Measurements from ENCODE around the gene GNA15.

Gene GNA15

DNA sequence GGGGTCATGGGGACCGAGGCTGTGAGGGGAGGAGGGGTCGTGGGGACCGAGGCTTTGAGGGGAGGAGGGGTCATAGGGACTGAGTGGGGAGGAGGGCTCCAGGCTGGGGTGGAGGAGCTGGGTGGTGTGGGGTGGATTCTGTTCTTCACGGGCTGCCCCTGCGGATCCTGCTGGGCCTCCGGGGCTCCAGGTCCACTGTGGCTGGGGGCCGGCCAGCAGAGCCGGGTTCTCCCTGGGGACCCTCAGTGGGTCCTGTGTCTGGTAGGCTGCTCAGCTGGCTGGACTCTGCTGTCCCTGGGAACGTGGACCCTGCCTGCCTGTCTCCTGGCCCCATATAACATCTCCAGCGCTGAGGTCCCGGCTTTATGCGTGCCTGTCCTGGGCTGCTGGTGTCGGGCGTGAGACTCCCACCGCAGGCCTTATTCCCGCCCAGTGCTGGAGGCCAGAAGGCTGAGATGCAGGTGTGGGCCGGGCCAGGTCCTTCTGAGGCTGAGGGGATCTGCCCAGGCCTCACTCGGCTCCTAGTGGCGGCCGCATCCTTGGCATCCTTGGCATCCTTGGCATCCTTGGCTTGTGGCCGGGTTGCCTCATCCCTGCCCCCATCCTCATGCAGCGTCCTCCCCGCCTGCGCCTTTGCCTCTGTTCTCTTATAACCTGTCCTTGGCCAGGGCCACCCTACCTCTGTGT lies 19.8 kb upstream of the GNA15 start:
- no peak overlapping the region for H3K9ac ChIP-seq (ENCODE audit: low read length)
- H3K36me3 ChIP-seq (ENCODE audit: low read length): no peaks in the 10 kb centered on the region
- no peak overlapping the region for H3K4me3 ChIP-seq (ENCODE audit: insufficient read depth, low read length, poor library complexity, severe bottlenecking)
- H3F3A ChIP-seq (ENCODE audit: insufficient read depth): no peaks in the 10 kb centered on the region
- no peaks in the 10 kb centered on the region for H3K9me3 ChIP-seq (ENCODE audit: insufficient read depth, low read length)
- H3K9me2 ChIP-seq (replicated peaks; ENCODE audit: insufficient read depth, low read length): no peaks in the 10 kb centered on the region
- no peak overlapping the region for H3K4me2 ChIP-seq (ENCODE audit: low read depth, low read length, poor library complexity, severe bottlenecking)
- no peak overlapping the region for H3K27ac ChIP-seq (ENCODE audit: low read depth, low read length)
- H2AFZ ChIP-seq (ENCODE audit: low read depth, low read length, severe bottlenecking): no peak overlapping the region
- no peaks in the 10 kb centered on the region for H3K79me2 ChIP-seq (ENCODE audit: insufficient read depth, low read length)
- H3K27me3 ChIP-seq (ENCODE audit: low read length): no peaks in the 10 kb centered on the region
- H4K20me1 ChIP-seq (ENCODE audit: low read depth, low read length): no peaks in the 10 kb centered on the region
- TF ChIP-seq EZH2phosphoT487 (conservative IDR thresholded peaks at IDR 0.05; ENCODE audit: low read length) (no peak), CTCF (IDR thresholded peaks at IDR 0.05; ENCODE audit: insufficient read depth, low read length, poor library complexity, severe bottlenecking) (no peak)

DNA sequence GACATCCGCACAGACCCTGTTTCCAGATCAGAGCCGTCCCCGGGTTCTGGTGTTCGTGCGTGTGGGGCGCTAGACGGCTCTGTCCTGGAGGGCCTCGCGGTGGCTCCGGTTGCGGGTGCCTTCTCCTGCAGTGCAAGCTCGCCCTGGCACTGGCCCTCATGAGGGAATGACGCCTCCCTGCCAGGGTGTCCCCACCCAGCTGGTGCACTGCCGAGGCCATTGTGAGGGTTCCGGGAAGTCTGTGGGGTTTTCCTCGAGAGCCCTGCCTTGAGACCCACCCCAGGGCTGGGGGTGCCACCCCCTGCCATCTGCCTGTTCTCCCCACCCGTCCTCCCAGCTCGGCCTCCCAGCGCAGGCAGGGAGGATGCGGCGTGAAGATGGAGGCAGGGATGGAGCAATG lies 19.2 kb upstream of the GNA15 start:
- H3K9me3 ChIP-seq (ENCODE audit: insufficient read depth, low read length): no peaks in the 10 kb centered on the region
- no peaks in the 10 kb centered on the region for H3F3A ChIP-seq (ENCODE audit: insufficient read depth)
- H3K9me2 ChIP-seq (replicated peaks; ENCODE audit: insufficient read depth, low read length): no peaks in the 10 kb centered on the region
- no peak overlapping the region for H3K9ac ChIP-seq (ENCODE audit: low read length)
- H3K79me2 ChIP-seq (ENCODE audit: insufficient read depth, low read length): no peaks in the 10 kb centered on the region
- no peak overlapping the region for H3K4me3 ChIP-seq (ENCODE audit: insufficient read depth, low read length, poor library complexity, severe bottlenecking)
- H3K27me3 ChIP-seq (ENCODE audit: low read length): no peaks in the 10 kb centered on the region
- H2AFZ ChIP-seq (ENCODE audit: low read depth, low read length, severe bottlenecking): no peak overlapping the region
- H4K20me1 ChIP-seq (ENCODE audit: low read depth, low read length): no peaks in the 10 kb centered on the region
- H3K27ac ChIP-seq (ENCODE audit: low read depth, low read length): no peak overlapping the region
- TF ChIP-seq CTCF (IDR thresholded peaks at IDR 0.05; ENCODE audit: insufficient read depth, low read length, poor library complexity, severe bottlenecking) (no peak), EZH2phosphoT487 (conservative IDR thresholded peaks at IDR 0.05; ENCODE audit: low read length) (no peak)
- no peak overlapping the region for H3K4me2 ChIP-seq (ENCODE audit: low read depth, low read length, poor library complexity, severe bottlenecking)
- no peaks in the 10 kb centered on the region for H3K36me3 ChIP-seq (ENCODE audit: low read length)

DNA sequence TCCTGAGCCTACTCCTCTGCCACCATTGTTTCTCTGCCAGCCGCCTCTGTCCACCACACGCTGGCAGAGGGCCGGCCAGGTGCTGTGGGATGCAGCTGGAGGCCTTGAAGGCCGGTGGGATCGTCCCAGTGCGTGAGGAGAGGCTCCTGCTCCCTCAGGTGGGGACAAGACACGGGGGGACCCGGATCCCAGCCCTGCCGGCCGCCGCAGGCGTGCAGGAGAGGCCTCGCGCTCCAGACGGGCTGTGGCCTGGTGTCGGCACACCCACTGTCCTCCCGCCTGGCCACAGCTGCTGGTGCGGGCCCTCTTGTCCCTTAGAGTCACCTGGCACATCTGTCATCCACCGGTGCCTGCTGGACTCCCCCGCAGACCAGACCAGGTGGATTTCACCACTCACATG lies 18.1 kb upstream of the GNA15 start:
- Histone ChIP-seq H3K9me2 (replicated peaks; ENCODE audit: insufficient read depth, low read length) (no peaks in the 10 kb centered on the region), H3K27me3 (ENCODE audit: low read length) (no peaks in the 10 kb centered on the region), H3K9ac (ENCODE audit: low read length) (no peak overlapping the region), H3F3A (ENCODE audit: insufficient read depth) (no peaks in the 10 kb centered on the region), H3K27ac (ENCODE audit: low read depth, low read length) (no peak overlapping the region), H4K20me1 (ENCODE audit: low read depth, low read length) (no peaks in the 10 kb centered on the region), H3K4me2 (ENCODE audit: low read depth, low read length, poor library complexity, severe bottlenecking) (no peak overlapping the region), H2AFZ (ENCODE audit: low read depth, low read length, severe bottlenecking) (no peak overlapping the region), H3K36me3 (ENCODE audit: low read length) (no peaks in the 10 kb centered on the region), H3K79me2 (ENCODE audit: insufficient read depth, low read length) (no peaks in the 10 kb centered on the region), H3K9me3 (ENCODE audit: insufficient read depth, low read length) (no peaks in the 10 kb centered on the region), H3K4me3 (ENCODE audit: insufficient read depth, low read length, poor library complexity, severe bottlenecking) (no peak overlapping the region)
- TF ChIP-seq EZH2phosphoT487 (conservative IDR thresholded peaks at IDR 0.05; ENCODE audit: low read length) (no peak), CTCF (IDR thresholded peaks at IDR 0.05; ENCODE audit: insufficient read depth, low read length, poor library complexity, severe bottlenecking) (no peak)
